GM21515 (cell line): ENCODE results near the gene SCD5.

ENCODE experiments used
- ATAC-seq: cut with Tn5 transposase; IDR thresholded peaks from one replicate; pipeline ENCODE4 v1.9.1; 2021; ENCODE audit not compliant: unreplicated experiment

The SCD5 gene

GRCh38 chr4:82601242-82602015 lies 197.2 kb downstream of the SCD5 start:
- ATAC-seq = no peak

GRCh38 chr4:82599336-82599735 lies 199.3 kb downstream of the SCD5 start:
- ATAC-seq = no peak

GRCh38 chr4:82594456-82594855 lies 204.1 kb downstream of the SCD5 start:
- no peak for ATAC-seq

GRCh38 chr4:82593411-82593810 lies 205.2 kb downstream of the SCD5 start:
- no peak for ATAC-seq

- ATAC-seq = no peak
Observed at GRCh38 chr4:82592639-82593038, 206.0 kb downstream of the SCD5 start.

GRCh38 chr4:82591592-82591991 lies 207.0 kb downstream of the SCD5 start:
- no peak for ATAC-seq

- ATAC-seq = no peak
Observed at GRCh38 chr4:82589756-82590155, 208.8 kb downstream of the SCD5 start.

GRCh38 chr4:82588771-82589270 lies 209.8 kb downstream of the SCD5 start:
- no peak for ATAC-seq

- no peak for ATAC-seq
Observed at GRCh38 chr4:82587826-82588540, 210.6 kb downstream of the SCD5 start.

- ATAC-seq = no peak
Observed at GRCh38 chr4:82585690-82586435, 212.7 kb downstream of the SCD5 start.

GRCh38 chr4:82584931-82585330 lies 213.7 kb downstream of the SCD5 start:
- no peak for ATAC-seq

GRCh38 chr4:82583897-82584587 lies 214.6 kb downstream of the SCD5 start:
- no peak for ATAC-seq

GRCh38 chr4:82579932-82580331 lies 218.7 kb downstream of the SCD5 start:
- no peak for ATAC-seq
